Measurements from ENCODE around the gene CA5A. TPM values are rescaled to one million over a fixed set of nuclear protein-coding genes. Genes with fewer than 3 reads are reported as not detected.
"Not testable (repeated sequence)": the region's sequence is repeated elsewhere in the genome, so short reads cannot be mapped to it uniquely, and the experiment has no call there.

Gene CA5A
- total and polyA plus RNA-seq, 2 of the 13 experiments (the other 11 are each of a cell fraction or from before 2014, with no cell fraction given) = 66.8 to 106 TPM

DNA sequence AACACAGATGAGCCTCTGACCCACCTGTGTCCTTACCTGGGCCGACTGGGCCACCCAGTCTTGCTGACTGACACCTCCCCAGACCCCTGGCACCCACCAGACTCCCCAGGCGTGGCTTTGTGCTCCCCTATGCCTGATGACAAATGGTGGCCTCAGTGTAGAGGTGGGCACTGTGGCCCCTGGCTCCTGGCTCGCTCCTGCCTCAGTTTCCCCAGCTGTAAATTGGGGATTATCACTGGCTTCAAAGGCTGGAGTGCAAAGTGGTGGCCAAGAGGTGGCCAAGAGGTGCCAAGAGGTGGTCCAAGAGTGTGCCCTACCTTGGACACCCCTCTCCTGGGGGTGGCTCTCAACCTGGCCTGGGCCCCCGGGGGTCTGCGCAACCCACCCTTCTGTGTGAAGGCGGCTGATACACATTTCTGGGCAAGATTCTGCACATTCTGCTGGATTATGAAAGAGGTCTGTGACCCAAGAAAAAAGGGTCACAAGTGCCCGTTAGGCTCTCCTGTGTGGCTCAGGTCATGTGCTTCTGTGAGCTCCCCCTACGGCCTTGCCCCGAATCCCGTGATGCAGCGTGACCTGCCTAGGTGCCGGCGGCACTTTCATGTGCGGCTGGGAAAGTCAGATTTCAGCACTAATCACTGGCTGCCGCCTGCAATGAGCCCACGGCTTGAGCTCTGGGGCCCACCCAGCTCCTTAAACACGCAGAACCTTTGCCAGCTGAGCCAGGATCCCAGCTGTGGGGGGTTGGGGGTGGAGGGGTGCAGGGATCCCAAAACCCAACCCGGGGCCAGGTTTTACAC lies 74.8 kb downstream of the CA5A start (continued):
- TF ChIP-seq, protein P1, sequence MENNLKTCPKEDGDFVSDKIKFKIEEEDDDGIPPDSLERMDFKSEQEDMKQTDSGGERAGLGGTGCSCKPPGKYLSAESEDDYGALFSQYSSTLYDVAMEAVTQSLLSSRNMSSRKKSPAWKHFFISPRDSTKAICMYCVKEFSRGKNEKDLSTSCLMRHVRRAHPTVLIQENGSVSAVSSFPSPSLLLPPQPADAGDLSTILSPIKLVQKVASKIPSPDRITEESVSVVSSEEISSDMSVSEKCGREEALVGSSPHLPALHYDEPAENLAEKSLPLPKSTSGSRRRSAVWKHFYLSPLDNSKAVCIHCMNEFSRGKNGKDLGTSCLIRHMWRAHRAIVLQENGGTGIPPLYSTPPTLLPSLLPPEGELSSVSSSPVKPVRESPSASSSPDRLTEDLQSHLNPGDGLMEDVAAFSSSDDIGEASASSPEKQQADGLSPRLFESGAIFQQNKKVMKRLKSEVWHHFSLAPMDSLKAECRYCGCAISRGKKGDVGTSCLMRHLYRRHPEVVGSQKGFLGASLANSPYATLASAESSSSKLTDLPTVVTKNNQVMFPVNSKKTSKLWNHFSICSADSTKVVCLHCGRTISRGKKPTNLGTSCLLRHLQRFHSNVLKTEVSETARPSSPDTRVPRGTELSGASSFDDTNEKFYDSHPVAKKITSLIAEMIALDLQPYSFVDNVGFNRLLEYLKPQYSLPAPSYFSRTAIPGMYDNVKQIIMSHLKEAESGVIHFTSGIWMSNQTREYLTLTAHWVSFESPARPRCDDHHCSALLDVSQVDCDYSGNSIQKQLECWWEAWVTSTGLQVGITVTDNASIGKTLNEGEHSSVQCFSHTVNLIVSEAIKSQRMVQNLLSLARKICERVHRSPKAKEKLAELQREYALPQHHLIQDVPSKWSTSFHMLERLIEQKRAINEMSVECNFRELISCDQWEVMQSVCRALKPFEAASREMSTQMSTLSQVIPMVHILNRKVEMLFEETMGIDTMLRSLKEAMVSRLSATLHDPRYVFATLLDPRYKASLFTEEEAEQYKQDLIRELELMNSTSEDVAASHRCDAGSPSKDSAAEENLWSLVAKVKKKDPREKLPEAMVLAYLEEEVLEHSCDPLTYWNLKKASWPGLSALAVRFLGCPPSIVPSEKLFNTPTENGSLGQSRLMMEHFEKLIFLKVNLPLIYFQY (CRISPR knock-in tag; IDR thresholded peaks at IDR 0.05; ENCODE audit: borderline replicate concordance) = 0 out of 2 replicates have a peak, but pooled peaks have one; percentile 62
- TF ChIP-seq CBFB (CRISPR knock-in tag; IDR thresholded peaks at IDR 0.05) (peak; percentile 61; the same call in 1 of the 2 replicates), ZBTB40 (CRISPR knock-in tag; IDR thresholded peaks at IDR 0.05) (peak; percentile 42; the same call in 1 of the 2 replicates), ZEB1 (IDR thresholded peaks at IDR 0.05; ENCODE audit: insufficient replicate concordance, low read depth) (peak; percentile 18), GFI1 (CRISPR knock-in tag; IDR thresholded peaks at IDR 0.05; ENCODE audit: borderline replicate concordance) (peak; percentile 96), KDM5B (CRISPR knock-in tag; IDR thresholded peaks at IDR 0.05; ENCODE audit: borderline replicate concordance) (0 out of 2 replicates have a peak, but pooled peaks have one; percentile 27)
- not testable (repeated sequence) for TF ChIP-seq ZBTB40 (IDR thresholded peaks at IDR 0.05)
- TF ChIP-seq, protein P2, sequence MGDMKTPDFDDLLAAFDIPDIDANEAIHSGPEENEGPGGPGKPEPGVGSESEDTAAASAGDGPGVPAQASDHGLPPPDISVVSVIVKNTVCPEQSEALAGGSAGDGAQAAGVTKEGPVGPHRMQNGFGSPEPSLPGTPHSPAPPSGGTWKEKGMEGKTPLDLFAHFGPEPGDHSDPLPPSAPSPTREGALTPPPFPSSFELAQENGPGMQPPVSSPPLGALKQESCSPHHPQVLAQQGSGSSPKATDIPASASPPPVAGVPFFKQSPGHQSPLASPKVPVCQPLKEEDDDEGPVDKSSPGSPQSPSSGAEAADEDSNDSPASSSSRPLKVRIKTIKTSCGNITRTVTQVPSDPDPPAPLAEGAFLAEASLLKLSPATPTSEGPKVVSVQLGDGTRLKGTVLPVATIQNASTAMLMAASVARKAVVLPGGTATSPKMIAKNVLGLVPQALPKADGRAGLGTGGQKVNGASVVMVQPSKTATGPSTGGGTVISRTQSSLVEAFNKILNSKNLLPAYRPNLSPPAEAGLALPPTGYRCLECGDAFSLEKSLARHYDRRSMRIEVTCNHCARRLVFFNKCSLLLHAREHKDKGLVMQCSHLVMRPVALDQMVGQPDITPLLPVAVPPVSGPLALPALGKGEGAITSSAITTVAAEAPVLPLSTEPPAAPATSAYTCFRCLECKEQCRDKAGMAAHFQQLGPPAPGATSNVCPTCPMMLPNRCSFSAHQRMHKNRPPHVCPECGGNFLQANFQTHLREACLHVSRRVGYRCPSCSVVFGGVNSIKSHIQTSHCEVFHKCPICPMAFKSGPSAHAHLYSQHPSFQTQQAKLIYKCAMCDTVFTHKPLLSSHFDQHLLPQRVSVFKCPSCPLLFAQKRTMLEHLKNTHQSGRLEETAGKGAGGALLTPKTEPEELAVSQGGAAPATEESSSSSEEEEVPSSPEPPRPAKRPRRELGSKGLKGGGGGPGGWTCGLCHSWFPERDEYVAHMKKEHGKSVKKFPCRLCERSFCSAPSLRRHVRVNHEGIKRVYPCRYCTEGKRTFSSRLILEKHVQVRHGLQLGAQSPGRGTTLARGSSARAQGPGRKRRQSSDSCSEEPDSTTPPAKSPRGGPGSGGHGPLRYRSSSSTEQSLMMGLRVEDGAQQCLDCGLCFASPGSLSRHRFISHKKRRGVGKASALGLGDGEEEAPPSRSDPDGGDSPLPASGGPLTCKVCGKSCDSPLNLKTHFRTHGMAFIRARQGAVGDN (CRISPR knock-in tag; IDR thresholded peaks at IDR 0.05) = peak; percentile 56
